ENCODE measurements around the gene RRP8. TPM values are rescaled to one million over a fixed set of nuclear protein-coding genes. Genes with fewer than 3 reads are reported as not detected.

RRP8 gene
- total and polyA plus RNA-seq, 3 experiments from 2014 or later = 21.1 to 44.7 (median 42.0) TPM

DNA sequence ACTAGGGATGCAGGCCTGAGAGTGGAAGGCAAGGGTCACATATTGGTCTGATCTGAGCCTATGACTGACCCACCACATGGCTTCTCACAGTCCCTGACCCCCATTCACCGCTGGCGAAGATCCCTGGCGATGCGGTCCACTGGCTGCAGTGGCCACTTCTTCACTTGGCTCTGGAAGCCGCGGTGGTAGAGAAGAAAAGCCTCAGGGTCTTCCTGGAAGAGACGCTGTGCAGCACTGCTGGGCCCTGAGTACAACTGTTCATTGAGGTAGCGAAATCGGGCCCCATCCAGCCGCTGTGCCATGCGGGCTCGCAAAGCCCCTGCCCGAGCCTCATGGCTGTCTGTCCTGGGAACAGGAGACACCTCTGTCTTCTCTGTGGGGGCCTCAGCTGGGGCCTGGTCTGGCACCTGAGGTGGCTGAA is 2.4 kb downstream of the RRP8 start:
- Mint-ChIP-seq H3K36me3 (peaks cover 0 to 55% (median 6%) of the 10 kb centered on the region in 3 donors), H3K9me3 (no peaks in the 10 kb centered on the region), H3K27ac (peak overlapping the region in 1 of 8 donors; percentile 19), H3K4me3 (peak overlapping the region in 1 of 7 donors; percentile 53), H3K27me3 (no peaks in the 10 kb centered on the region), H3K4me1 (peaks cover 19 to 36% (median 22%) of the 10 kb centered on the region in 3 donors)
- H3K36me3 ChIP-seq (ENCODE audit: insufficient read depth, low read length) = peaks cover 28% of the 10 kb centered on the region
- no peaks in the 10 kb centered on the region for H3K9me3 ChIP-seq (ENCODE audit: low read length)
- no peaks in the 10 kb centered on the region for H3K27me3 ChIP-seq (ENCODE audit: insufficient read depth, low read length, poor library complexity, severe bottlenecking)
- POLR2A ChIA-PET = no interaction called here
- CTCF ChIA-PET = interaction anchor here (4.5 to 4.6 kb wide), 2 partner anchors 17 to 81 kb away, joined by 42 to 68 read pairs; partner anchors contain the start of genes MRPL17 and TPP1
- no peak for DNase-seq
- H3K4me1 ChIP-seq (ENCODE audit: insufficient read depth, low read length) = peaks cover 32% of the 10 kb centered on the region
- no peak overlapping the region for H3K4me3 ChIP-seq (ENCODE audit: low read length)
- no peak overlapping the region for H3K27ac ChIP-seq (ENCODE audit: low read depth, low read length)

DNA sequence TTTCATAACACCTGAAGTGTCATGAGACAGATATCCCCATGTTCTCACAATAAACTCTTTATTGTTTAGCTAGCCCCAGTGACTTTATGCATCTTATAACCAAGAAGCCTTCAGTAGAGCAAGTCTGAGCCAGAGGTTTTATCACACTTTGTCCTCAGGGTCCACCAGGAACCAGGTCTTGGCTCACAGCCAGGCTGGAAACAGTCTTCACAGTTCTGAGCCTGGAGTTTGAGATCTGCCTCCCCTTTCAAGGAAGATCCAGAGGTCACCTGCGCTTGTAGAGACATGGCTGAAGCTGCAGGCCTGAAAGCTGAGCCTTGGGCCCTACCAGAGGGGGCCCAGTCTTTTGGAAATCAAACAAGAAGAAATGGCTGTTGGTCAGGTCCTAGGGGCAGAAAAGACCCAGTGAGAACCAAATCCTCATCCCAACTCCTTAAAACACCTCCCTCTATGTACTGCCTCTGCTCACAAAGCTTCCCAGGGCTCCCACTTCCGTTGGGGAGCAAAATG is 3.5 kb downstream of the RRP8 start:
- peak overlapping the region in 1 of 8 donors; percentile 35 for H3K27ac Mint-ChIP-seq

DNA sequence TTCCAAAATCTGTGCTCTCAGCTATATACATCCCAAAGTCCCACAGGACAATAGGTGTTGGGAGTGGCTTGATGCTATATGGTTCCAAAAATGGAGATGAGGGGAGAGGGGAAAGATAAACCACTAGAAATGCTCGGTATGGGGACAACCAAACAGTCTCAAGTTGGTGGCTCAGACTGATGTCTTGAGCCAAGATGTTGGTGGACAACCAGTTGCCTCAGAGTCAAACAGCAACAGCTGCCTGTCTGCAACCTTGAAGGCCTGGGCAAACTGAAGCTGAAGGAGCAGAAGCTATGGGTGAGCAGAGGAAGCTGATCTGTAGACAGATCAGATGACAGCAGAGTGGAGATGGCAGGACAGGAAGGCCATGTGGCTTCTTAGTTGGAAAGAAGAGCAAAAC is 4.0 kb downstream of the RRP8 start:
- peaks cover 16% of the 10 kb centered on the region for H3K4me1 ChIP-seq (ENCODE audit: insufficient read depth, low read length)
- H3K4me1 Mint-ChIP-seq = peaks cover 19 to 41% (median 25%) of the 10 kb centered on the region in 3 donors
- no peak for DNase-seq
- H3K36me3 ChIP-seq (ENCODE audit: insufficient read depth, low read length) = peaks cover 28% of the 10 kb centered on the region
- CTCF ChIA-PET = interaction anchor here (1.0 to 1.8 kb wide), 4 partner anchors 12 to 84 kb away, joined by 3 to 5 read pairs (median 4); partner anchors contain the start of gene MRPL17
- no peaks in the 10 kb centered on the region for H3K9me3 Mint-ChIP-seq
- no peak overlapping the region for H3K27ac ChIP-seq (ENCODE audit: low read depth, low read length)
- H3K4me3 ChIP-seq (ENCODE audit: low read length) = no peak overlapping the region
- H3K27me3 ChIP-seq (ENCODE audit: insufficient read depth, low read length, poor library complexity, severe bottlenecking) = no peaks in the 10 kb centered on the region
- H3K4me3 Mint-ChIP-seq = peak overlapping the region in 1 of 7 donors; percentile 73
- H3K27me3 Mint-ChIP-seq = no peaks in the 10 kb centered on the region
- peaks cover 0 to 68% (median 10%) of the 10 kb centered on the region in 3 donors for H3K36me3 Mint-ChIP-seq
- H3K27ac Mint-ChIP-seq = peak overlapping the region in 3 of 8 donors; percentile 35 to 67 (median 56)
- no peaks in the 10 kb centered on the region for H3K9me3 ChIP-seq (ENCODE audit: low read length)
- POLR2A ChIA-PET = no interaction called here

More for the DNA sequence above, 3.5 kb downstream of the RRP8 start:
- Histone ChIP-seq H3K27ac (ENCODE audit: low read depth, low read length) (no peak overlapping the region), H3K4me3 (ENCODE audit: low read length) (no peak overlapping the region), H3K4me1 (ENCODE audit: insufficient read depth, low read length) (peaks cover 21% of the 10 kb centered on the region), H3K27me3 (ENCODE audit: insufficient read depth, low read length, poor library complexity, severe bottlenecking) (no peaks in the 10 kb centered on the region), H3K9me3 (ENCODE audit: low read length) (no peaks in the 10 kb centered on the region), H3K36me3 (ENCODE audit: insufficient read depth, low read length) (peaks cover 28% of the 10 kb centered on the region)
- H3K4me1 Mint-ChIP-seq = peaks cover 17 to 38% (median 22%) of the 10 kb centered on the region in 3 donors
- POLR2A ChIA-PET = no interaction called here
- CTCF ChIA-PET = interaction anchor here (1.0 to 1.8 kb wide), 4 partner anchors 13 to 83 kb away, joined by 3 to 5 read pairs (median 4); partner anchors contain the start of gene MRPL17
- peak overlapping the region in 2 of 7 donors; percentile 5 to 53 for H3K4me3 Mint-ChIP-seq
- DNase-seq = no peak
- H3K36me3 Mint-ChIP-seq = peaks cover 0 to 65% (median 6%) of the 10 kb centered on the region in 3 donors
- H3K27me3 Mint-ChIP-seq = no peaks in the 10 kb centered on the region
- no peaks in the 10 kb centered on the region for H3K9me3 Mint-ChIP-seq

DNA sequence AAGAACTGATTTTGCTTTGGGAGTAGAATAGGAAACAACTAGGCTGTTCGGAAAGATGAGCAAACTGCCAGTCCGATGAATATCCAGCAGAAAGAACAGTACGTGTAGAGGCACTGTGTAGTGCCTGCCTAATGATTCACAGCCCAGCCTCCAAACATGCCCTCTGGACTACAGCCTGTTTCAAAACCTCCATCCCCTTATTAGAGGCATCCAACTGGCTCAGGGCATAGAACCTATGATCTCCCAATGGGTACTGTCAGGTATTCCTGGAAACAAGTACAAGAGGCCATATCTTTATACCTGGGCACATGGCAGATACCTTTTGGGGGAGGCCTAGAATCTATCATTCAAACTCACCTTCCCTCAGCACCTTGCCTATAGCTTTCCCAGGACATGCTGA is 4.9 kb downstream of the RRP8 start:
- Mint-ChIP-seq H3K4me1 (peaks cover 22 to 50% (median 34%) of the 10 kb centered on the region in 3 donors), H3K4me3 (peak overlapping the region in 1 of 7 donors; percentile 73), H3K27ac (peak overlapping the region in 6 of 8 donors; percentile 11 to 77 (median 26)), H3K9me3 (no peaks in the 10 kb centered on the region), H3K27me3 (no peaks in the 10 kb centered on the region), H3K36me3 (peaks cover 0 to 77% (median 15%) of the 10 kb centered on the region in 3 donors)
- H3K4me3 ChIP-seq (ENCODE audit: low read length) = no peak overlapping the region
- no peaks in the 10 kb centered on the region for H3K27me3 ChIP-seq (ENCODE audit: insufficient read depth, low read length, poor library complexity, severe bottlenecking)
- H3K36me3 ChIP-seq (ENCODE audit: insufficient read depth, low read length) = peaks cover 28% of the 10 kb centered on the region
- no peak overlapping the region for H3K27ac ChIP-seq (ENCODE audit: low read depth, low read length)
- H3K4me1 ChIP-seq (ENCODE audit: insufficient read depth, low read length) = peaks cover 15% of the 10 kb centered on the region
- H3K9me3 ChIP-seq (ENCODE audit: low read length) = no peaks in the 10 kb centered on the region
- no peak for DNase-seq
- ChIA-PET POLR2A (no interaction called here), CTCF (interaction anchor here (1.8 kb wide), 1 partner anchor 67 kb away, joined by 5 read pairs; no protein-coding TSS in a partner anchor)

DNA sequence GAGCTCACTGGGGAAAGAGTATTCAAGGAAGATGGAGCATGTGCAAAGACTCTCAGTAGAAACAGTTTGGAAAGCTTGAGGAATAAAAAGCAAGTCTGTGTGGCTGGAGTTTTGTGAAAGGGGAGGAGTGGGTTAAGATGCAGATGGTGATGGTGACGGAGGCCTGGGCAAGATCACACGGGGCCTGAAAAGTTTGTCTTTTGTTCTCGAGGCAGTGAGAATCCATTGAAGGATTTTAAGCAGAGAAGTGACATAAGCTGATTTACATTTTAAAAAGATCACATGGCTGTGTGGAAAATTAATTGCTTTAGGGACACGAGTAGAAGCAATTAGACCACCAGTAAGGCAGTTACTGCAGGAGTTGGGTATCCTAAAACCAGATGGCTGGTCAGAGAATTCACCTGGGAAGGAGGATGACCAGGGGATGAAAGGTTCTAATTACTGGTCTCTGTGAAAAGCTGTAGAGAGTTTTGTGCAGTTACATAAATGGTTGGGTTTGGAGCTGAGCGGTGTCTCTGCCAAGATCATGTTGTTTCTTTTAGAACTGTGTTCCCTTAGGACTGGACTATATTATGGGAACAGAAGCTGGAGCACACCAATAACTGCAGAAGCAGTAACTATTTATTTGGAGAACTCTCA is 7.1 kb downstream of the RRP8 start:
- H3K27me3 ChIP-seq (ENCODE audit: insufficient read depth, low read length, poor library complexity, severe bottlenecking) = no peaks in the 10 kb centered on the region
- CTCF ChIA-PET = interaction anchor here (0.7 to 3.6 kb wide), 4 partner anchors 16 to 87 kb away, joined by 3 to 14 read pairs (median 4); partner anchors contain the start of genes MRPL17 and TPP1
- H3K27ac Mint-ChIP-seq = peak overlapping the region in 4 of 8 donors; percentile 3 to 87 (median 36)

DNA sequence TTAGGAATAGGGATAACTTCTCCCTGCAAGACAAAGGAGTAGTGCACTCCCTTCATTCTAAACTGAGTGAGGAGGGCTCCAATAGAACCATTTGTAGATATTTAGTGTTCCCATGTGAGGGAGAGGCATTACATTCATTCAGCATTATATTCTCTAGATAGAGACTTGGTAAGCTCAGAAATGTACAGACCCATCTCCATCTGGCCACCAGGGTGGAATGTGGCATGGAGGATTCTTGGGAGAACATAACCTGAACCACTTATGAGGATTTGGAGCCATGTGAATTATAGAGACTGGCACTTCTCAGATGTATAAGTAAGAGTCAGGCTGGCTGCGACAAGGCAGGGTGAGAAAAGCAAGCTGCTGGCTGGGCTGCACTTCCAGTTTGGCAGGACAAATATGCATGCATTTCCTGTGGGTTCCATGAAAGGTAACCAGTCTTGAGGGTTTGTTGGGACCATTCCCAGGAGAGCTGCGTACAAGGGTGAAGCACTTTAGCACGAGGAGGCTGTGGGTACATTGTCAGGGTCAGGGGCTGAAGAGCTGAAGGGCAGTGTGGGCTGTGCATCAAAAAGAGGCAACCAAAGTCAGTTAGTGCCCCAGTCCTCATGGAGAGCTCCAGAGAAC is 9.2 kb downstream of the RRP8 start:
- Mint-ChIP-seq H3K9me3 (no peaks in the 10 kb centered on the region), H3K36me3 (peaks cover 0 to 80% (median 14%) of the 10 kb centered on the region in 3 donors), H3K27me3 (no peaks in the 10 kb centered on the region), H3K4me3 (peak overlapping the region in 1 of 7 donors; percentile 4), H3K27ac (peak overlapping the region; percentile 17 to 86 (median 50)), H3K4me1 (peaks cover 16 to 48% (median 35%) of the 10 kb centered on the region in 3 donors)
- peaks cover 2% of the 10 kb centered on the region for H3K36me3 ChIP-seq (ENCODE audit: insufficient read depth, low read length)
- DNase-seq = no peak
- H3K9me3 ChIP-seq (ENCODE audit: low read length) = no peaks in the 10 kb centered on the region
- ChIA-PET POLR2A (no interaction called here), CTCF (interaction anchor here (1.2 to 3.6 kb wide), 3 partner anchors 15 to 144 kb away, joined by 3 to 14 read pairs (median 3); partner anchors contain the start of gene MRPL17)
- H3K27ac ChIP-seq (ENCODE audit: low read depth, low read length) = no peak overlapping the region
- H3K4me1 ChIP-seq (ENCODE audit: insufficient read depth, low read length) = no peaks in the 10 kb centered on the region
- no peak overlapping the region for H3K4me3 ChIP-seq (ENCODE audit: low read length)
- H3K27me3 ChIP-seq (ENCODE audit: insufficient read depth, low read length, poor library complexity, severe bottlenecking) = no peaks in the 10 kb centered on the region

More for the DNA sequence above, 7.1 kb downstream of the RRP8 start:
- Histone ChIP-seq H3K4me3 (ENCODE audit: low read length) (no peak overlapping the region), H3K4me1 (ENCODE audit: insufficient read depth, low read length) (peaks cover under 1% of the 10 kb centered on the region), H3K9me3 (ENCODE audit: low read length) (no peaks in the 10 kb centered on the region), H3K27ac (ENCODE audit: low read depth, low read length) (no peak overlapping the region), H3K36me3 (ENCODE audit: insufficient read depth, low read length) (peaks cover 23% of the 10 kb centered on the region)
- Mint-ChIP-seq H3K4me1 (peaks cover 22 to 58% (median 40%) of the 10 kb centered on the region in 3 donors), H3K27me3 (no peaks in the 10 kb centered on the region), H3K36me3 (peaks cover 0 to 92% (median 13%) of the 10 kb centered on the region in 3 donors), H3K9me3 (no peaks in the 10 kb centered on the region), H3K4me3 (peak overlapping the region in 1 of 7 donors; percentile 17)
- POLR2A ChIA-PET = interaction anchor here (0.9 kb wide), 1 partner anchor 79 kb away, joined by 4 read pairs; no protein-coding TSS in a partner anchor
- no peak for DNase-seq

DNA sequence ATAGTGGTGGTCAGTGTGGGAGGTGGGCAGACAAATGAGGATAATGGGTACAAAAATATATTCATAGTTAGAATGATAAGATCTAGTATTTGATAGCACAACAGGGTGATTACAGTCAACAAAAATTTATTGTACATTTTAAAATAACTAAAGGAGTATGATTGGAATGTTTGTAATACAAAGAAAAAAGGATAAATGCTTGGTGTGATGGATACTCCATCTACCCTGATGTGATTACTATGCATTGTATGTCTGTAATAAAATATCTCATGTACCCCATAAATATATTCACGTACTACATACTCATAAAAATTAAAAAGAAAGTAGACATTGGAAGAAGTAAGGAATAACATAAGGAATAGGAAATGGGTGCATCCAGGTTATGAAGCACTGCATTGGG is 15.4 kb downstream of the RRP8 start:
- Mint-ChIP-seq H3K4me3 (no peak overlapping the region), H3K36me3 (peaks cover 16 to 53% (median 24%) of the 10 kb centered on the region in 3 donors), H3K4me1 (peaks cover under 1 to 3% (median 2%) of the 10 kb centered on the region in 3 donors), H3K27me3 (no peaks in the 10 kb centered on the region), H3K9me3 (peaks cover 15 to 21% (median 20%) of the 10 kb centered on the region in 5 donors), H3K27ac (peak overlapping the region in 1 of 8 donors; percentile 78)
- Histone ChIP-seq H3K27ac (ENCODE audit: low read depth, low read length) (no peak overlapping the region), H3K4me1 (ENCODE audit: insufficient read depth, low read length) (no peaks in the 10 kb centered on the region), H3K4me3 (ENCODE audit: low read length) (no peak overlapping the region), H3K27me3 (ENCODE audit: insufficient read depth, low read length, poor library complexity, severe bottlenecking) (no peaks in the 10 kb centered on the region), H3K36me3 (ENCODE audit: insufficient read depth, low read length) (no peaks in the 10 kb centered on the region), H3K9me3 (ENCODE audit: low read length) (peaks cover 6% of the 10 kb centered on the region)
- ChIA-PET CTCF (interaction anchor here (1.2 kb wide), 2 partner anchors 9 to 95 kb away, joined by 3 read pairs; partner anchors contain the start of gene MRPL17), POLR2A (no interaction called here)
- no peak for DNase-seq

All from CD8-positive, alpha-beta memory T cell (primary cell).